K562 (cell line): ENCODE data around the gene FCER2. TPM values are rescaled to one million over a fixed set of nuclear protein-coding genes. Genes with fewer than 3 reads are reported as not detected.

ENCODE experiments used
- ATAC-seq: fragments of 200-7000 bp; cut with Tn5 transposase; 3 replicates; pipeline ENCODE4 v1.9.1; 2020; ENCODE audit warnings: moderate library complexity
- BruUV-seq: library from RNA; stranded (reverse); fragments of 400-500 nt; replicated peaks from 2 replicates; lab custom pipeline; 2021; lab: Mats Ljungman, UMichigan
- CTCF ChIA-PET: fragments of 300-600 bp; formaldehyde crosslinking; extraction: SDS; loops from one replicate; lab custom pipeline; 2021; ENCODE audit warnings: low intra/inter-chr PET ratio; lab: Yijun Ruan, JAX
- POLR2A ChIA-PET: fragments of 300-600, 350-650 bp; sonication (Branson Sonifier 250); formaldehyde crosslinking; extraction: SDS; loops from one replicate; lab custom pipeline; 2021; ENCODE audit warnings: antibody characterized with exemption, inconsistent platforms; lab: Yijun Ruan, JAX
- DNase-seq, 4 experiments: peaks; one replicate each; pipeline versions ENCODE4 v3.0.0 to v3.0.0-alpha.2; 2011 to 2018; ENCODE audit warnings: low spot score in 3 of 4, mixed read lengths in 3 of 4; ENCODE audit errors: extremely low read depth in 1 of 4
- FAIRE-seq: peaks from 2 replicates; lab custom pipeline; 2011; peaks lifted over from hg19 to GRCh38; lab: Jason Lieb, UNC
- H2AFZ ChIP-seq: 2 replicates; pipeline ENCODE4 v1.6.0; 2011; ENCODE audit warnings: low read depth, low read length, control low read depth, inconsistent platforms
- H3K27ac ChIP-seq: fragments of 200-600 bp; 3 replicates; pipeline ENCODE4 v1.8.0; 2011; ENCODE audit warnings: low read depth, mild to moderate bottlenecking, control low read depth, inconsistent platforms, low read length, moderate library complexity, mixed read lengths; ENCODE audit errors: extremely low read depth
- H3K27me3 ChIP-seq, 2 experiments: fragments of 300-600 bp in 1 of 2; 2 replicates in 1 of 2; 3 replicates in 1 of 2; pipeline versions ENCODE4 v1.6.0 to v1.8.0; 2011; ENCODE audit warnings: inconsistent platforms in 2 of 2, low read length in 2 of 2, mild to moderate bottlenecking in 1 of 2, mixed read lengths in 1 of 2, moderate library complexity in 1 of 2; ENCODE audit not compliant: control insufficient read depth in 2 of 2, insufficient read depth in 2 of 2
- H3K36me3 ChIP-seq: fragments of 300-600 bp; 3 replicates; pipeline ENCODE4 v1.8.0; 2011; ENCODE audit warnings: mild to moderate bottlenecking, low read length, inconsistent platforms; ENCODE audit not compliant: control insufficient read depth, insufficient read depth
- H3K4me1 ChIP-seq, 2 experiments: fragments of 200-600 bp in 1 of 2; replicated peaks in 1 of 2; 2 replicates in 1 of 2; 3 replicates in 1 of 2; pipeline versions ENCODE4 v1.5.1 to v1.8.0; 2011; ENCODE audit warnings: inconsistent platforms in 2 of 2, low read length in 2 of 2, mild to moderate bottlenecking in 1 of 2, mixed read lengths in 1 of 2, moderate library complexity in 1 of 2; ENCODE audit not compliant: control insufficient read depth in 2 of 2, insufficient read depth in 2 of 2
- H3K4me2 ChIP-seq: 2 replicates; pipeline ENCODE4 v1.6.1; 2011; ENCODE audit warnings: low read length, control low read depth, inconsistent platforms, mixed read lengths; ENCODE audit not compliant: insufficient read depth
- H3K4me3 ChIP-seq: fragments of 200-600 bp; sonication (generic), shearing (Covaris generic); 2 replicates; pipeline ENCODE4 v1.5.1; 2016; ENCODE audit warnings: control low read depth, inconsistent platforms
- H3K79me2 ChIP-seq: fragments of 200-600 bp; 3 replicates; pipeline ENCODE4 v1.8.0; 2011; ENCODE audit warnings: low read length, inconsistent platforms; ENCODE audit not compliant: control insufficient read depth, insufficient read depth
- H3K9ac ChIP-seq, 2 experiments: 2 replicates each; pipeline versions ENCODE4 v1.6.0 to v1.6.1; 2011; ENCODE audit warnings: low read depth in 2 of 2, low read length in 2 of 2, control low read depth in 1 of 2, inconsistent platforms in 1 of 2, mild to moderate bottlenecking in 1 of 2, mixed read lengths in 1 of 2; ENCODE audit not compliant: insufficient read depth in 1 of 2
- H3K9me1 ChIP-seq: one replicate; pipeline ENCODE4 v1.6.0; 2011; ENCODE audit warnings: inconsistent platforms, mild to moderate bottlenecking, low read length, moderate library complexity; ENCODE audit not compliant: control insufficient read depth, insufficient read depth
- H3K9me3 ChIP-seq: replicated peaks from 2 replicates; pipeline ENCODE4 v1.5.1; 2011; ENCODE audit warnings: low read depth, low read length, inconsistent platforms; ENCODE audit not compliant: control insufficient read depth, insufficient read depth
- H4K20me1 ChIP-seq: replicated peaks from 2 replicates; pipeline ENCODE4 v1.6.1; 2011; ENCODE audit warnings: low read length, inconsistent platforms, mixed read lengths; ENCODE audit not compliant: control insufficient read depth, insufficient read depth
- ARID1B ChIP-seq: fragments of 450-650 bp; IDR thresholded peaks from 2 replicates; pipeline ENCODE4 v1.6.1; 2016; ENCODE audit warnings: antibody characterized with exemption, mild to moderate bottlenecking, inconsistent platforms
- ARID2 ChIP-seq: fragments of 450-650 bp; IDR thresholded peaks from 2 replicates; pipeline ENCODE4 v1.6.1; 2017; ENCODE audit warnings: antibody characterized with exemption, mild to moderate bottlenecking
- ATF2 ChIP-seq: sonication (generic); formaldehyde crosslinking; IDR thresholded peaks from 2 replicates; pipeline ENCODE4 v1.8.1; 2022; ENCODE audit warnings: missing genetic modification reagents
- BRF1 ChIP-seq: IDR thresholded peaks from 3 replicates; pipeline ENCODE4 v1.6.1; 2011; ENCODE audit warnings: borderline replicate concordance, mild to moderate bottlenecking; ENCODE audit not compliant: insufficient read length; ENCODE audit errors: extremely low read depth
- CBFA2T2 ChIP-seq: fragments of 450-650 bp; conservative IDR thresholded peaks from 2 replicates; pipeline ENCODE4 v1.6.1; 2017; ENCODE audit warnings: mild to moderate bottlenecking
- CBFB ChIP-seq: sonication (generic); formaldehyde crosslinking; IDR thresholded peaks from 2 replicates; pipeline ENCODE4 v1.4.0; 2020; ENCODE audit warnings: mild to moderate bottlenecking, missing genetic modification reagents
- CTBP1 ChIP-seq: fragments of 450-650 bp; IDR thresholded peaks from 2 replicates; pipeline ENCODE4 v1.6.1; 2016; ENCODE audit warnings: borderline replicate concordance
- ELK3 ChIP-seq: fragments of 450-650 bp; formaldehyde crosslinking; IDR thresholded peaks from 2 replicates; pipeline ENCODE4 v1.4.0; 2020; ENCODE audit warnings: mild to moderate bottlenecking
- ESRRB ChIP-seq: fragments of 250-450 bp; sonication (Bioruptor Pico); IDR thresholded peaks from 2 replicates; pipeline ENCODE4 v1.5.0; 2020; ENCODE audit warnings: mild to moderate bottlenecking, moderate library complexity, borderline replicate concordance
- HBP1 ChIP-seq: fragments of 450-650 bp; formaldehyde crosslinking; IDR thresholded peaks from 2 replicates; pipeline ENCODE4 v1.4.0; 2022; ENCODE audit warnings: missing genetic modification characterization
- LCOR ChIP-seq: sonication (generic); formaldehyde crosslinking; IDR thresholded peaks from 2 replicates; pipeline ENCODE4 v1.8.0; 2022; ENCODE audit warnings: mild to moderate bottlenecking, missing genetic modification reagents
- POU5F1 ChIP-seq: fragments of 150-350 bp; IDR thresholded peaks from 2 replicates; pipeline ENCODE4 v1.6.1; 2014; ENCODE audit warnings: borderline replicate concordance, low read length, low read depth, mild to moderate bottlenecking; ENCODE audit not compliant: partially characterized antibody
- RBM25 ChIP-seq: fragments of 200-400 bp; formaldehyde crosslinking; IDR thresholded peaks from 2 replicates; pipeline ENCODE4 v1.6.1; 2018; ENCODE audit warnings: low read length, low read depth, moderate library complexity; ENCODE audit not compliant: severe bottlenecking
- TCF3 ChIP-seq: sonication (generic); formaldehyde crosslinking; IDR thresholded peaks from 2 replicates; pipeline ENCODE4 v1.4.0; 2020; ENCODE audit warnings: mild to moderate bottlenecking, missing genetic modification reagents
- ZBTB33 ChIP-seq: sonication (generic); formaldehyde crosslinking; IDR thresholded peaks from 2 replicates; pipeline ENCODE4 v1.8.1; 2023; ENCODE audit warnings: mild to moderate bottlenecking, missing genetic modification reagents
- ZC3H8 ChIP-seq: fragments of 450-650 bp; IDR thresholded peaks from 2 replicates; pipeline ENCODE4 v1.6.1; 2017
- ZNF23 ChIP-seq: fragments of 250-450 bp; sonication (Bioruptor Pico); IDR thresholded peaks from 2 replicates; pipeline ENCODE4 v1.4.0; 2020; ENCODE audit warnings: mild to moderate bottlenecking
- ZNF444 ChIP-seq: fragments of 250-450 bp; sonication (Bioruptor Pico); IDR thresholded peaks from 2 replicates; pipeline ENCODE4 v1.4.0; 2020; ENCODE audit warnings: mild to moderate bottlenecking, moderate library complexity
- ZNF57 ChIP-seq: fragments of 450-650 bp; formaldehyde crosslinking; IDR thresholded peaks from 2 replicates; pipeline ENCODE4 v1.4.0; 2020; ENCODE audit warnings: mild to moderate bottlenecking, moderate library complexity
- WGBS: fragments of 100-300 bp; shearing (Covaris generic); methylation state at CpG from one replicate; pipeline ENCODE4 v1.1.6; 2016; ENCODE audit warnings: low coverage, mixed read lengths; ENCODE audit not compliant: insufficient coverage; ENCODE audit errors: missing lambda C conversion rate; 5-methylcytosine and 5-hydroxymethylcytosine counted together
- in situ Hi-C: fragments of 300-500 bp; cut with MboI; formaldehyde crosslinking; loops from 4 replicates; pipeline ENCODE4 v1.15.0; 2018; ENCODE audit warnings: inconsistent platforms, mixed read lengths
- intact Hi-C: fragments of 100-400 bp; cut with micrococcal nuclease; formaldehyde crosslinking; loops from 2 replicates; pipeline ENCODE4 v1.14.2; 2022
- polyA plus RNA-seq, 8 experiments: library from polyadenylated mRNA; depleted of rRNA in 4 of 8; stranded (reverse) in 5 of 8; unstranded in 3 of 8; fragments of >200 nt; fragmentation: Nextera tagmentation in 2 of 8; fragmentation: Illumina TruSeq in 1 of 8; extraction: Ambion mirVana in 2 of 8; extraction: Trizol in 1 of 8; gene quantifications; 2 replicates each; pipeline versions ENCODE4 v1.2.1 to v1.2.3, GENCODE V29; 2011 to 2014; ENCODE audit warnings: inconsistent platforms in 1 of 8, missing spikeins in 1 of 8
- total RNA-seq, 7 experiments: library from RNA; depleted of rRNA in 6 of 7; stranded (reverse); fragments of >200 nt in 6 of 7; fragmentation: Illumina TruSeq in 2 of 7; extraction: Trizol in 2 of 7; gene quantifications; 2 replicates each; pipeline versions ENCODE4 v1.2.1 to v1.2.3, GENCODE V29; 2011 to 2021; ENCODE audit warnings: low replicate concordance in 1 of 7

The FCER2 gene
- total and polyA plus RNA-seq, 9 of the 15 experiments (the other 6 are each of a cell fraction or from before 2014, with no cell fraction given), result 0.11 TPM; not detected in 8

GRCh38 chr19:7742575-7742974 lies 40.6 kb upstream of the FCER2 start:
- Histone ChIP-seq H3K4me1 (peaks cover 0 to 2% of the 10 kb centered on the region in 2 experiments; a peak in 3 of 5 replicates), H3K27ac (no peak overlapping the region), H2AFZ (no peak overlapping the region), H4K20me1 (no peaks in the 10 kb centered on the region), H3K4me3 (no peak overlapping the region), H3K9me1 (no peaks in the 10 kb centered on the region), H3K27me3 (peaks cover 0 to 5% of the 10 kb centered on the region in 2 experiments; a peak in 3 of 5 replicates), H3K9me3 (0 out of 2 replicates have a peak, but pooled peaks cover 3% of the 10 kb centered on the region), H3K4me2 (peak overlapping the region; percentile 8; the same call in 1 of the 2 replicates), H3K36me3 (no peaks in the 10 kb centered on the region), H3K9ac (no peak overlapping the region), H3K79me2 (no peaks in the 10 kb centered on the region)
- intact Hi-C loops (no loop called here), in situ Hi-C loops (no loop called here)
- POLR2A ChIA-PET, result interaction anchor here (0.6 kb wide), 1 partner anchor 58 kb away, joined by 4 read pairs; no protein-coding TSS in a partner anchor
- 5% methylated on average over 2 of the region's 2 CpGs for WGBS
- peak; percentile 44 for FAIRE-seq
- CTCF ChIA-PET, result no interaction called here
- BruUV-seq, result no TSS peak
- peak; percentile 36; the same call in 2 of the 3 replicates for ATAC-seq
- peak; percentile 36 to 57 (median 52) for DNase-seq
- TF ChIP-seq ARID1B (peak; percentile 57; the same call in 1 of the 2 replicates), HBP1 (no peak), RBM25 (no peak), ESRRB (CRISPR knock-in tag) (no peak), ATF2 (CRISPR knock-in tag) (no peak), ARID2 (no peak), CBFB (no peak), BRF1 (no peak), ZNF57 (CRISPR knock-in tag) (no peak), ZNF444 (no peak), LCOR (CRISPR knock-in tag) (no peak), POU5F1 (no peak), ZBTB33 (CRISPR knock-in tag) (no peak), CBFA2T2 (peak; percentile 68), CTBP1 (no peak), ELK3 (CRISPR knock-in tag) (no peak), ZC3H8 (no peak), TCF3 (peak; percentile 61), ZNF23 (CRISPR knock-in tag) (no peak)
